MCF 10A (cell line): ENCODE results near the gene TSPAN4. TPM values are rescaled to one million over a fixed set of nuclear protein-coding genes. Genes with fewer than 3 reads are reported as not detected.

Experiments
- BruUV-seq: library from RNA; stranded (reverse); fragments of 400-500 nt; replicated peaks from 2 replicates; lab custom pipeline; 2021; lab: Mats Ljungman, UMichigan
- CTCF ChIA-PET: fragments of 300-600 bp; sonication (Branson Sonifier 250); formaldehyde crosslinking; extraction: SDS; loops from one replicate; lab custom pipeline; 2021; ENCODE audit warnings: antibody characterized with exemption, inconsistent platforms; lab: Yijun Ruan, JAX
- POLR2A ChIA-PET: fragments of 300-600, 350-650 bp; sonication (Branson Sonifier 250); formaldehyde crosslinking; extraction: SDS; loops from one replicate; lab custom pipeline; 2020; ENCODE audit warnings: antibody characterized with exemption, inconsistent platforms; lab: Yijun Ruan, JAX
- DNase-seq: peaks from one replicate; pipeline ENCODE4 v3.0.0-alpha.2; 2018; ENCODE audit not compliant: unreplicated experiment
- H3K27ac Mint-ChIP-seq: one replicate; pipeline ENCODE4 v1.8.0; 2022; ENCODE audit warnings: mild to moderate bottlenecking, low read depth, mixed read lengths; ENCODE audit not compliant: unreplicated experiment
- H3K27me3 Mint-ChIP-seq: one replicate; pipeline ENCODE4 v1.8.0; 2022; ENCODE audit warnings: mixed read lengths; ENCODE audit not compliant: insufficient read depth, unreplicated experiment
- H3K36me3 Mint-ChIP-seq: one replicate; pipeline ENCODE4 v1.8.0; 2022; ENCODE audit warnings: mild to moderate bottlenecking, moderate library complexity, mixed read lengths; ENCODE audit not compliant: insufficient read depth, unreplicated experiment
- H3K4me1 Mint-ChIP-seq: one replicate; pipeline ENCODE4 v1.8.0; 2022; ENCODE audit warnings: mixed read lengths; ENCODE audit not compliant: insufficient read depth, unreplicated experiment
- H3K4me3 Mint-ChIP-seq: one replicate; pipeline ENCODE4 v1.8.0; 2022; ENCODE audit warnings: mild to moderate bottlenecking, moderate library complexity, mixed read lengths; ENCODE audit not compliant: unreplicated experiment
- H3K9me3 Mint-ChIP-seq: one replicate; pipeline ENCODE4 v1.8.0; 2022; ENCODE audit warnings: mixed read lengths; ENCODE audit not compliant: unreplicated experiment
- CTCF ChIP-seq: fragments of 200-600 bp; IDR thresholded peaks from one replicate; pipeline ENCODE4 v1.8.0; 2022; ENCODE audit warnings: antibody characterized with exemption, mild to moderate bottlenecking; ENCODE audit not compliant: unreplicated experiment
- intact Hi-C: fragments of 100-400 bp; cut with micrococcal nuclease; formaldehyde crosslinking; loops from 2 replicates; pipeline ENCODE4 v1.14.1; 2022
- total RNA-seq: library from RNA; stranded (reverse); gene quantifications from 2 replicates; pipeline ENCODE4 v1.2.3, GENCODE V29; 2022

Gene TSPAN4
- total RNA-seq, 1 experiment from 2014 or later, result 148 TPM

- no peak for TF ChIP-seq CTCF
- Mint-ChIP-seq H3K9me3 (no peaks in the 10 kb centered on the region), H3K4me3 (no peak overlapping the region), H3K27me3 (no peaks in the 10 kb centered on the region), H3K27ac (no peak overlapping the region), H3K4me1 (no peaks in the 10 kb centered on the region), H3K36me3 (peaks cover 34% of the 10 kb centered on the region)
- ChIA-PET POLR2A (no interaction called here), CTCF (no interaction called here)
- no TSS peak for BruUV-seq
- intact Hi-C loops, result no loop called here
- no peak for DNase-seq
Observed at GRCh38 chr11:882596-882995, 39.9 kb downstream of the TSPAN4 start.

GRCh38 chr11:883527-883926 lies 40.9 kb downstream of the TSPAN4 start:
- no peak for DNase-seq
- intact Hi-C loops, result no loop called here
- Mint-ChIP-seq H3K27ac (no peak overlapping the region), H3K27me3 (no peaks in the 10 kb centered on the region), H3K4me1 (no peaks in the 10 kb centered on the region), H3K9me3 (no peaks in the 10 kb centered on the region), H3K4me3 (no peak overlapping the region), H3K36me3 (peaks cover 35% of the 10 kb centered on the region)
- no TSS peak for BruUV-seq
- ChIA-PET POLR2A (no interaction called here), CTCF (interaction anchor here (0.6 kb wide), 1 partner anchor 15 kb away, joined by 3 read pairs; no protein-coding TSS in a partner anchor)
- TF ChIP-seq CTCF, result no peak

GRCh38 chr11:884578-885070 lies 42.0 kb downstream of the TSPAN4 start:
- ChIA-PET POLR2A (no interaction called here), CTCF (no interaction called here)
- Mint-ChIP-seq H3K27ac (no peak overlapping the region), H3K27me3 (no peaks in the 10 kb centered on the region), H3K36me3 (peaks cover 28% of the 10 kb centered on the region), H3K4me1 (no peaks in the 10 kb centered on the region), H3K9me3 (no peaks in the 10 kb centered on the region), H3K4me3 (no peak overlapping the region)
- no peak for TF ChIP-seq CTCF
- BruUV-seq, result no TSS peak
- intact Hi-C loops, result no loop called here
- no peak for DNase-seq

GRCh38 chr11:886568-886967 lies 43.9 kb downstream of the TSPAN4 start:
- CTCF ChIA-PET, result interaction anchor here (0.7 kb wide), 1 partner anchor 503 kb away, joined by 3 read pairs; no protein-coding TSS in a partner anchor
- no peaks in the 10 kb centered on the region for H3K4me1 Mint-ChIP-seq
- no TSS peak for BruUV-seq

More at GRCh38 chr11:886568-886967, 43.9 kb downstream of the TSPAN4 start:
- Mint-ChIP-seq H3K27me3 (no peaks in the 10 kb centered on the region), H3K9me3 (no peaks in the 10 kb centered on the region), H3K36me3 (peaks cover 14% of the 10 kb centered on the region), H3K4me3 (no peak overlapping the region), H3K27ac (no peak overlapping the region)
- TF ChIP-seq CTCF, result no peak
- DNase-seq, result no peak
- POLR2A ChIA-PET, result no interaction called here
- intact Hi-C loops, result no loop called here
